ENCODE measurements around the gene APIP.
"Not testable (repeated sequence)": the region's sequence is repeated elsewhere in the genome, so short reads cannot be mapped to it uniquely, and the experiment has no call there.

The APIP gene

GRCh38 chr11:34907934-34908593, 8.1 kb downstream of the APIP start:
- peaks cover 8% of the 10 kb centered on the region for H3K4me1 ChIP-seq (ENCODE audit: control insufficient read depth, insufficient read depth, low read length, poor library complexity, severe bottlenecking)
- peaks cover 7% of the 10 kb centered on the region for H3K9me3 ChIP-seq (ENCODE audit: control insufficient read depth, low read length)
- H3K36me3 ChIP-seq (ENCODE audit: control insufficient read depth, insufficient read depth, low read length), result peaks cover 19% of the 10 kb centered on the region
- H3K27ac ChIP-seq (ENCODE audit: low read depth, low read length, severe bottlenecking), result no peak overlapping the region
- no peak overlapping the region for H3K4me3 ChIP-seq (ENCODE audit: extremely low read depth, insufficient read depth, low read length, poor library complexity, severe bottlenecking)
- 69 to 72% methylated on average over 2 of the region's 3 CpGs for WGBS, 2 experiments (ENCODE audit: insufficient coverage in 2 of 2)

GRCh38 chr11:34905666-34906065, 10.5 kb downstream of the APIP start:
- Histone ChIP-seq H3K4me3 (ENCODE audit: extremely low read depth, insufficient read depth, low read length, poor library complexity, severe bottlenecking) (no peak overlapping the region), H3K4me1 (ENCODE audit: control insufficient read depth, insufficient read depth, low read length, poor library complexity, severe bottlenecking) (peaks cover 8% of the 10 kb centered on the region), H3K36me3 (ENCODE audit: control insufficient read depth, insufficient read depth, low read length) (peaks cover 19% of the 10 kb centered on the region), H3K9me3 (ENCODE audit: control insufficient read depth, low read length) (peaks cover 18% of the 10 kb centered on the region), H3K27ac (ENCODE audit: low read depth, low read length, severe bottlenecking) (no peak overlapping the region)
- 93 to 97% methylated on average over 2 to 3 of the region's 7 CpGs for WGBS, 2 experiments (ENCODE audit: insufficient coverage in 2 of 2)

- peaks cover 8% of the 10 kb centered on the region for H3K4me1 ChIP-seq (ENCODE audit: control insufficient read depth, insufficient read depth, low read length, poor library complexity, severe bottlenecking)
- H3K27ac ChIP-seq (ENCODE audit: low read depth, low read length, severe bottlenecking), result no peak overlapping the region
- H3K9me3 ChIP-seq (ENCODE audit: control insufficient read depth, low read length), result peaks cover 30% of the 10 kb centered on the region
- 100% methylated on average over 1 of the region's 3 CpGs; no CpG with 5 or more reads in 1 of the 2 experiments for WGBS, 2 experiments (ENCODE audit: insufficient coverage in 2 of 2)
- H3K36me3 ChIP-seq (ENCODE audit: control insufficient read depth, insufficient read depth, low read length), result peaks cover 22% of the 10 kb centered on the region
- H3K4me3 ChIP-seq (ENCODE audit: extremely low read depth, insufficient read depth, low read length, poor library complexity, severe bottlenecking), result no peak overlapping the region
Observed at GRCh38 chr11:34904421-34904955, 11.7 kb downstream of the APIP start.

- 100% methylated on average over 2 to 3 of the region's 5 CpGs for WGBS, 2 experiments (ENCODE audit: insufficient coverage in 2 of 2)
- H3K9me3 ChIP-seq (ENCODE audit: control insufficient read depth, low read length), result peaks cover 50% of the 10 kb centered on the region
- no peak overlapping the region for H3K4me3 ChIP-seq (ENCODE audit: extremely low read depth, insufficient read depth, low read length, poor library complexity, severe bottlenecking)
- peaks cover 23% of the 10 kb centered on the region for H3K36me3 ChIP-seq (ENCODE audit: control insufficient read depth, insufficient read depth, low read length)
- H3K4me1 ChIP-seq (ENCODE audit: control insufficient read depth, insufficient read depth, low read length, poor library complexity, severe bottlenecking), result no peaks in the 10 kb centered on the region
- no peak overlapping the region for H3K27ac ChIP-seq (ENCODE audit: low read depth, low read length, severe bottlenecking)
Observed at GRCh38 chr11:34899633-34900016, 16.6 kb downstream of the APIP start.

GRCh38 chr11:34898474-34898873, 17.7 kb downstream of the APIP start:
- Histone ChIP-seq H3K27ac (ENCODE audit: low read depth, low read length, severe bottlenecking) (no peak overlapping the region), H3K9me3 (ENCODE audit: control insufficient read depth, low read length) (peaks cover 47% of the 10 kb centered on the region), H3K36me3 (ENCODE audit: control insufficient read depth, insufficient read depth, low read length) (peaks cover 20% of the 10 kb centered on the region), H3K4me1 (ENCODE audit: control insufficient read depth, insufficient read depth, low read length, poor library complexity, severe bottlenecking) (no peaks in the 10 kb centered on the region), H3K4me3 (ENCODE audit: extremely low read depth, insufficient read depth, low read length, poor library complexity, severe bottlenecking) (no peak overlapping the region)
- WGBS, 2 experiments (ENCODE audit: insufficient coverage in 2 of 2), result 90 to 100% methylated on average over 2 of the region's 10 CpGs

- peaks cover 17% of the 10 kb centered on the region for H3K36me3 ChIP-seq (ENCODE audit: control insufficient read depth, insufficient read depth, low read length)
- H3K4me1 ChIP-seq (ENCODE audit: control insufficient read depth, insufficient read depth, low read length, poor library complexity, severe bottlenecking), result no peaks in the 10 kb centered on the region
- peaks cover 39% of the 10 kb centered on the region for H3K9me3 ChIP-seq (ENCODE audit: control insufficient read depth, low read length)
- 100% methylated on average over 1 of the region's 3 CpGs; no CpG with 5 or more reads in 1 of the 2 experiments for WGBS, 2 experiments (ENCODE audit: insufficient coverage in 2 of 2)
- H3K4me3 ChIP-seq (ENCODE audit: extremely low read depth, insufficient read depth, low read length, poor library complexity, severe bottlenecking), result no peak overlapping the region
- H3K27ac ChIP-seq (ENCODE audit: low read depth, low read length, severe bottlenecking), result no peak overlapping the region
Observed at GRCh38 chr11:34897171-34897870, 18.9 kb downstream of the APIP start.

GRCh38 chr11:34896191-34896590, 20.0 kb downstream of the APIP start:
- peaks cover 37% of the 10 kb centered on the region for H3K9me3 ChIP-seq (ENCODE audit: control insufficient read depth, low read length)
- not testable (repeated sequence) for H3K27ac ChIP-seq (ENCODE audit: low read depth, low read length, severe bottlenecking); H3K4me3 ChIP-seq (ENCODE audit: extremely low read depth, insufficient read depth, low read length, poor library complexity, severe bottlenecking); H3K4me1 ChIP-seq (ENCODE audit: control insufficient read depth, insufficient read depth, low read length, poor library complexity, severe bottlenecking)
- H3K36me3 ChIP-seq (ENCODE audit: control insufficient read depth, insufficient read depth, low read length), result peaks cover 12% of the 10 kb centered on the region
- WGBS, 2 experiments (ENCODE audit: insufficient coverage in 2 of 2), result no CpG with 5 or more reads among the region's 3 CpGs

GRCh38 chr11:34893416-34893815, 22.8 kb downstream of the APIP start:
- no peaks in the 10 kb centered on the region for H3K4me1 ChIP-seq (ENCODE audit: control insufficient read depth, insufficient read depth, low read length, poor library complexity, severe bottlenecking)
- peaks cover 9% of the 10 kb centered on the region for H3K36me3 ChIP-seq (ENCODE audit: control insufficient read depth, insufficient read depth, low read length)
- no peak overlapping the region for H3K4me3 ChIP-seq (ENCODE audit: extremely low read depth, insufficient read depth, low read length, poor library complexity, severe bottlenecking)
- no peak overlapping the region for H3K27ac ChIP-seq (ENCODE audit: low read depth, low read length, severe bottlenecking)
- peaks cover 12% of the 10 kb centered on the region for H3K9me3 ChIP-seq (ENCODE audit: control insufficient read depth, low read length)
- 100% methylated on average over 1 of the region's 1 CpG; no CpG with 5 or more reads in 1 of the 2 experiments for WGBS, 2 experiments (ENCODE audit: insufficient coverage in 2 of 2)

GRCh38 chr11:34891611-34892010, 24.6 kb downstream of the APIP start:
- no peak overlapping the region for H3K4me3 ChIP-seq (ENCODE audit: extremely low read depth, insufficient read depth, low read length, poor library complexity, severe bottlenecking)
- WGBS, 2 experiments (ENCODE audit: insufficient coverage in 2 of 2), result 75 to 83% methylated on average over 2 to 3 of the region's 3 CpGs

GRCh38 chr11:34890812-34891211, 25.4 kb downstream of the APIP start:
- Histone ChIP-seq H3K9me3 (ENCODE audit: control insufficient read depth, low read length) (no peaks in the 10 kb centered on the region), H3K27ac (ENCODE audit: low read depth, low read length, severe bottlenecking) (no peak overlapping the region), H3K4me1 (ENCODE audit: control insufficient read depth, insufficient read depth, low read length, poor library complexity, severe bottlenecking) (no peaks in the 10 kb centered on the region), H3K4me3 (ENCODE audit: extremely low read depth, insufficient read depth, low read length, poor library complexity, severe bottlenecking) (no peak overlapping the region), H3K36me3 (ENCODE audit: control insufficient read depth, insufficient read depth, low read length) (peaks cover 16% of the 10 kb centered on the region)
- no CpG with 5 or more reads among the region's 1 CpG for WGBS, 2 experiments (ENCODE audit: insufficient coverage in 2 of 2)

More at GRCh38 chr11:34891611-34892010, 24.6 kb downstream of the APIP start:
- no peaks in the 10 kb centered on the region for H3K4me1 ChIP-seq (ENCODE audit: control insufficient read depth, insufficient read depth, low read length, poor library complexity, severe bottlenecking)
- peaks cover 13% of the 10 kb centered on the region for H3K36me3 ChIP-seq (ENCODE audit: control insufficient read depth, insufficient read depth, low read length)
- H3K27ac ChIP-seq (ENCODE audit: low read depth, low read length, severe bottlenecking), result no peak overlapping the region
- H3K9me3 ChIP-seq (ENCODE audit: control insufficient read depth, low read length), result peaks cover 4% of the 10 kb centered on the region

GRCh38 chr11:34890089-34890488, 26.1 kb downstream of the APIP start:
- Histone ChIP-seq H3K27ac (ENCODE audit: low read depth, low read length, severe bottlenecking) (no peak overlapping the region), H3K36me3 (ENCODE audit: control insufficient read depth, insufficient read depth, low read length) (peaks cover 16% of the 10 kb centered on the region), H3K4me1 (ENCODE audit: control insufficient read depth, insufficient read depth, low read length, poor library complexity, severe bottlenecking) (no peaks in the 10 kb centered on the region), H3K9me3 (ENCODE audit: control insufficient read depth, low read length) (no peaks in the 10 kb centered on the region), H3K4me3 (ENCODE audit: extremely low read depth, insufficient read depth, low read length, poor library complexity, severe bottlenecking) (no peak overlapping the region)
- WGBS, 2 experiments (ENCODE audit: insufficient coverage in 2 of 2), result no CpG with 5 or more reads among the region's 2 CpGs
